HCT116 (cell line): Measurements from ENCODE around the gene DNMT1.
"Not testable (repeated sequence)": the region's sequence is repeated elsewhere in the genome, so short reads cannot be mapped to it uniquely, and the experiment has no call there.

Experiments
- CEBPB ChIP-seq: IDR thresholded peaks from 2 replicates; pipeline ENCODE4 v1.6.1; 2012; ENCODE audit warnings: low read depth
- CTCF ChIP-seq, 3 experiments: fragments of 200-600 bp in 1 of 3; sonication (generic) in 1 of 3; IDR thresholded peaks in 2 of 3; conservative IDR thresholded peaks in 1 of 3; 2 replicates each; pipeline ENCODE4 v1.5.1; 2012 to 2017; ENCODE audit warnings: low read depth in 2 of 3, low read length in 2 of 3, antibody characterized with exemption in 1 of 3, borderline replicate concordance in 1 of 3, control low read depth in 1 of 3, mild to moderate bottlenecking in 1 of 3, mixed read lengths in 1 of 3, mixed run types in 1 of 3, moderate library complexity in 1 of 3; ENCODE audit not compliant: insufficient read depth in 1 of 3
- ELF1 ChIP-seq: IDR thresholded peaks from 2 replicates; pipeline ENCODE4 v1.6.1; 2012; ENCODE audit warnings: low read depth, borderline replicate concordance
- EZH2 ChIP-seq: fragments of 200-600 bp; sonication (generic); IDR thresholded peaks from 2 replicates; pipeline ENCODE4 v1.6.1; 2017; ENCODE audit warnings: antibody characterized with exemption, mixed run types
- EZH2phosphoT487 ChIP-seq: fragments of 200-600 bp; IDR thresholded peaks from 2 replicates; pipeline ENCODE4 v1.6.1; 2018; ENCODE audit warnings: antibody characterized with exemption, borderline replicate concordance
- JUND ChIP-seq: IDR thresholded peaks from 2 replicates; pipeline ENCODE4 v1.6.1; 2012
- POLR2A ChIP-seq: IDR thresholded peaks from 2 replicates; pipeline ENCODE4 v1.7.0; 2011; ENCODE audit warnings: borderline replicate concordance; ENCODE audit not compliant: insufficient read depth, insufficient read length; ENCODE audit errors: extremely low read depth
- POLR2AphosphoS5 ChIP-seq: IDR thresholded peaks from 2 replicates; pipeline ENCODE4 v1.6.1; 2011; ENCODE audit warnings: mild to moderate bottlenecking, low read depth, low read length, moderate library complexity
- RAD21 ChIP-seq: IDR thresholded peaks from 2 replicates; pipeline ENCODE4 v1.6.1; 2012; ENCODE audit warnings: low read depth, mild to moderate bottlenecking
- SP1 ChIP-seq: IDR thresholded peaks from 2 replicates; pipeline ENCODE4 v1.6.1; 2012; ENCODE audit warnings: low read depth
- ZFX ChIP-seq: fragments of 450-650 bp; IDR thresholded peaks from 2 replicates; pipeline ENCODE4 v1.6.1; 2017
- TF ChIP-seq, protein P1 (sequence below): IDR thresholded peaks from 2 replicates; pipeline ENCODE4 v1.6.1; 2012
- TF ChIP-seq, protein P2 (sequence below): IDR thresholded peaks from 2 replicates; pipeline ENCODE4 v1.6.1; 2012; ENCODE audit warnings: low read depth

DNA sequence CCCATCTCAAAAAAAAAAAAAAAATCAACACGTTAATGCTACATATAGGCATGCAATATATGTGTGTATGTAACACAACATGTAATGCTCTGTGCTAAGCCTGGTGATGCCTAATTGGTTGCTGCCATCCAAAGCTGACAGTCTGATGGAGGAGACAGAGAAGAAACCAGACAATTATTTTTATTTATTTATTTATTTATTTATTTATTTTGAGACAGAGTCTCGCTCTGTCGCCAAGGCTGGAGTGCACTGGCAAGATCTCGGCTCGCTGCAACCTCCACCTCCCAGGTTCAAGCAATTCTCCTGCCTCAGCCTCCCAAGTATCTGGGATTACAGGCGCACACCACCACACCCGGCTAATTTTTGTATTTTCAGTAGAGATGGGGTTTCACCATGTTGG lies 40.7 kb upstream of the DNMT1 start:
- not testable (repeated sequence) for TF ChIP-seq POLR2A; SP1; RAD21; JUND; EZH2phosphoT487; CTCF (IDR thresholded peaks at IDR 0.05 in 2 of 3, conservative IDR thresholded peaks at IDR 0.05 in 1 of 3; ENCODE audit: borderline replicate concordance in 1 of 3, insufficient read depth in 1 of 3, low read depth in 2 of 3, low read length in 2 of 3); ZFX; ELF1; EZH2; CEBPB; POLR2AphosphoS5
- TF ChIP-seq, protein P1, sequence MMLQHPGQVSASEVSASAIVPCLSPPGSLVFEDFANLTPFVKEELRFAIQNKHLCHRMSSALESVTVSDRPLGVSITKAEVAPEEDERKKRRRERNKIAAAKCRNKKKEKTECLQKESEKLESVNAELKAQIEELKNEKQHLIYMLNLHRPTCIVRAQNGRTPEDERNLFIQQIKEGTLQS: not testable (repeated sequence)
- TF ChIP-seq, protein P2, sequence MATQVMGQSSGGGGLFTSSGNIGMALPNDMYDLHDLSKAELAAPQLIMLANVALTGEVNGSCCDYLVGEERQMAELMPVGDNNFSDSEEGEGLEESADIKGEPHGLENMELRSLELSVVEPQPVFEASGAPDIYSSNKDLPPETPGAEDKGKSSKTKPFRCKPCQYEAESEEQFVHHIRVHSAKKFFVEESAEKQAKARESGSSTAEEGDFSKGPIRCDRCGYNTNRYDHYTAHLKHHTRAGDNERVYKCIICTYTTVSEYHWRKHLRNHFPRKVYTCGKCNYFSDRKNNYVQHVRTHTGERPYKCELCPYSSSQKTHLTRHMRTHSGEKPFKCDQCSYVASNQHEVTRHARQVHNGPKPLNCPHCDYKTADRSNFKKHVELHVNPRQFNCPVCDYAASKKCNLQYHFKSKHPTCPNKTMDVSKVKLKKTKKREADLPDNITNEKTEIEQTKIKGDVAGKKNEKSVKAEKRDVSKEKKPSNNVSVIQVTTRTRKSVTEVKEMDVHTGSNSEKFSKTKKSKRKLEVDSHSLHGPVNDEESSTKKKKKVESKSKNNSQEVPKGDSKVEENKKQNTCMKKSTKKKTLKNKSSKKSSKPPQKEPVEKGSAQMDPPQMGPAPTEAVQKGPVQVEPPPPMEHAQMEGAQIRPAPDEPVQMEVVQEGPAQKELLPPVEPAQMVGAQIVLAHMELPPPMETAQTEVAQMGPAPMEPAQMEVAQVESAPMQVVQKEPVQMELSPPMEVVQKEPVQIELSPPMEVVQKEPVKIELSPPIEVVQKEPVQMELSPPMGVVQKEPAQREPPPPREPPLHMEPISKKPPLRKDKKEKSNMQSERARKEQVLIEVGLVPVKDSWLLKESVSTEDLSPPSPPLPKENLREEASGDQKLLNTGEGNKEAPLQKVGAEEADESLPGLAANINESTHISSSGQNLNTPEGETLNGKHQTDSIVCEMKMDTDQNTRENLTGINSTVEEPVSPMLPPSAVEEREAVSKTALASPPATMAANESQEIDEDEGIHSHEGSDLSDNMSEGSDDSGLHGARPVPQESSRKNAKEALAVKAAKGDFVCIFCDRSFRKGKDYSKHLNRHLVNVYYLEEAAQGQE: not testable (repeated sequence)
